A673 (cell line): ENCODE measurements around the gene HPN.

Experiments
- CTCF ChIP-seq: fragments of 300-800, 200-600 bp; sonication (generic); conservative IDR thresholded peaks from 2 replicates; pipeline ENCODE4 v1.5.1; 2017; ENCODE audit warnings: low read depth, mild to moderate bottlenecking, antibody characterized with exemption, low read length, moderate library complexity, mixed read lengths
- EZH2 ChIP-seq: fragments of 200-600 bp; sonication (generic); IDR thresholded peaks from 2 replicates; pipeline ENCODE4 v1.6.1; 2017; ENCODE audit warnings: borderline replicate concordance, low read depth, mild to moderate bottlenecking, mixed read lengths, antibody characterized with exemption, low read length; ENCODE audit not compliant: poor library complexity, severe bottlenecking

DNA sequence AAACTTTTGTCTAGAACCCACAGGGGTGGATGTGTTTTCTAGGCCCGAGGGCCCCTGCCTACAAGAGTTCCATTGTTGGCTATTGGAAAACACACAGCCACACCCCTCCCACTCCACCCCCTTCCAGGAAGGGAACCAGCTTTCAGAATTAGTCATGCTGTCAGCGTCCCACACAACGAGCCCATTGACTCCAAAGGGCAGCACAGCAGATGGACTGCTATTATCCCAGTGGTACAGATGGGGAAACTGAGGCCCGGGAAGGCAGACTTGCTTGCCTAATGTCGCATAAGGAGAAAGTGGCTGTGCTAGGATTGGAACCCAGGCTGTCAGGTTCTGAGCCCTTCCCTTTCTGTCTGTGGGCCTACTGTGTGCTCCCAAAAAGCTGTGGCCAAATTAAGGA, 66.0 kb downstream of the HPN start:
- TF ChIP-seq CTCF (no peak), EZH2 (no peak)
